ENCODE data around the gene ACR.
"Not testable (repeated sequence)": the region's sequence is repeated elsewhere in the genome, so short reads cannot be mapped to it uniquely, and the experiment has no call there.

The ACR gene

GRCh38 chr22:50738649-50739227 lies 734 bp downstream of the ACR start:
- H3K4me3 ChIP-seq (ENCODE audit: control insufficient read depth, low read depth, low read length): no peak overlapping the region
- TF ChIP-seq CTCF (conservative IDR thresholded peaks at IDR 0.05; ENCODE audit: control insufficient read depth, insufficient read depth, low read depth, low read length): no peak
- no peak for DNase-seq (ENCODE audit: low read depth)

- H3K4me3 ChIP-seq (ENCODE audit: control insufficient read depth, low read depth, low read length): no peak overlapping the region
- DNase-seq (ENCODE audit: low read depth): no peak
- TF ChIP-seq CTCF (conservative IDR thresholded peaks at IDR 0.05; ENCODE audit: control insufficient read depth, insufficient read depth, low read depth, low read length): no peak
These were observed 1.3 kb downstream of the ACR start for GRCh38 chr22:50739279-50739691.

- no peak for DNase-seq (ENCODE audit: low read depth)
These were observed 1.9 kb downstream of the ACR start for GRCh38 chr22:50739894-50740293.

GRCh38 chr22:50740714-50741113 lies 2.7 kb downstream of the ACR start:
- DNase-seq (ENCODE audit: low read depth); H3K4me3 ChIP-seq (ENCODE audit: control insufficient read depth, low read depth, low read length): not testable (repeated sequence)

More at GRCh38 chr22:50739894-50740293, 1.9 kb downstream of the ACR start:
- no peak overlapping the region for H3K4me3 ChIP-seq (ENCODE audit: control insufficient read depth, low read depth, low read length)
- TF ChIP-seq CTCF (conservative IDR thresholded peaks at IDR 0.05; ENCODE audit: control insufficient read depth, insufficient read depth, low read depth, low read length): no peak

GRCh38 chr22:50744424-50744823 lies 6.4 kb downstream of the ACR start:
- not testable (repeated sequence) for DNase-seq (ENCODE audit: low read depth); H3K4me3 ChIP-seq (ENCODE audit: control insufficient read depth, low read depth, low read length)

GRCh38 chr22:50747521-50747920 lies 9.5 kb downstream of the ACR start:
- DNase-seq (ENCODE audit: low read depth); H3K4me3 ChIP-seq (ENCODE audit: control insufficient read depth, low read depth, low read length): not testable (repeated sequence)

- not testable (repeated sequence) for DNase-seq (ENCODE audit: low read depth); H3K4me3 ChIP-seq (ENCODE audit: control insufficient read depth, low read depth, low read length)
These were observed 10.6 kb downstream of the ACR start for GRCh38 chr22:50748630-50749029.

- H3K4me3 ChIP-seq (ENCODE audit: control insufficient read depth, low read depth, low read length); DNase-seq (ENCODE audit: low read depth): not testable (repeated sequence)
These were observed 11.5 kb downstream of the ACR start for GRCh38 chr22:50749302-50750074.

GRCh38 chr22:50755251-50755650 lies 17.2 kb downstream of the ACR start:
- not testable (repeated sequence) for DNase-seq (ENCODE audit: low read depth); H3K4me3 ChIP-seq (ENCODE audit: control insufficient read depth, low read depth, low read length)

GRCh38 chr22:50756406-50756805 lies 18.4 kb downstream of the ACR start:
- DNase-seq (ENCODE audit: low read depth); H3K4me3 ChIP-seq (ENCODE audit: control insufficient read depth, low read depth, low read length): not testable (repeated sequence)

Measured in fibroblast of mammary gland (primary cell).